Progenitor cell of endocrine pancreas (in vitro differentiated cells): ENCODE results near the gene RAB40B. TPM values are rescaled to one million over a fixed set of nuclear protein-coding genes. Genes with fewer than 3 reads are reported as not detected.

Experiments
- DNase-seq: peaks from one replicate; pipeline ENCODE4 v3.0.0; 2021; ENCODE audit warnings: low spot score; ENCODE audit not compliant: unreplicated experiment
- H3K27ac Mint-ChIP-seq: 2 replicates; pipeline ENCODE4 v1.8.0; 2021; ENCODE audit warnings: mild to moderate bottlenecking, moderate library complexity, mixed read lengths
- H3K27me3 Mint-ChIP-seq: 2 replicates; pipeline ENCODE4 v1.8.0; 2021; ENCODE audit warnings: mixed read lengths
- H3K36me3 Mint-ChIP-seq: 2 replicates; pipeline ENCODE4 v1.8.0; 2022; ENCODE audit warnings: mixed read lengths; ENCODE audit not compliant: insufficient read depth
- H3K4me1 Mint-ChIP-seq: 2 replicates; pipeline ENCODE4 v1.8.0; 2021; ENCODE audit warnings: low read depth, mixed read lengths
- H3K4me3 Mint-ChIP-seq: 2 replicates; pipeline ENCODE4 v1.8.0; 2021; ENCODE audit warnings: low read depth, mild to moderate bottlenecking, moderate library complexity, mixed read lengths
- H3K9me3 Mint-ChIP-seq: 2 replicates; pipeline ENCODE4 v1.8.0; 2021; ENCODE audit warnings: low read depth, mixed read lengths
- total RNA-seq: library from RNA; stranded (reverse); gene quantifications from 2 replicates; pipeline ENCODE4 v1.2.1, GENCODE V29; 2021
- TF ChIP-seq, protein P1 (sequence below): fragments of 200-600 bp; sonication (generic); IDR thresholded peaks from one replicate; pipeline ENCODE4 v1.5.0; 2021; ENCODE audit warnings: antibody characterized with exemption, mild to moderate bottlenecking; ENCODE audit not compliant: unreplicated experiment

RAB40B gene
- total RNA-seq, 1 donor from 2014 or later, result 13.3 TPM

DNA sequence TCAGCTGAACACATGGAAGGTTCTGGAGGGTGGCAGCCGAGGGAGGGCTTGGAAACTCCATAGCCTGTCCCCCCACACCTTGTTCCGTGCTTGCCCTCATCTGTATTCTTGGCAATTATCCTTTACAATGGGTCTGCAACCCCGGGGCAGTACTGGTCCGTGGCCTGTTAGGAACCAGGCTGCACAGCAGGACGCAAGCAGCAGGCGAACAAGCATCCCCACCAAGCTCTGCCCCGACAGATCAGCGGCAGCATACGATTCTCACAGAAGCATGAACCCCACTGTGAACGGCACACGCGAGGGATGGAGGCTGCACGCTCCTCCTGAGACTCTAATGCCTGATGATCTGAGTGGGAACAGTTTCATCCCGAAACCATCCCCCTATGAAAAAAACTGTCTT lies 56.5 kb downstream of the RAB40B start:
- H3K27ac Mint-ChIP-seq, result peak overlapping the region; percentile 67
- H3K4me3 Mint-ChIP-seq, result no peak overlapping the region
- H3K36me3 Mint-ChIP-seq, result peaks cover 37% of the 10 kb centered on the region
- H3K9me3 Mint-ChIP-seq, result peaks cover 9% of the 10 kb centered on the region
- TF ChIP-seq, protein P1, sequence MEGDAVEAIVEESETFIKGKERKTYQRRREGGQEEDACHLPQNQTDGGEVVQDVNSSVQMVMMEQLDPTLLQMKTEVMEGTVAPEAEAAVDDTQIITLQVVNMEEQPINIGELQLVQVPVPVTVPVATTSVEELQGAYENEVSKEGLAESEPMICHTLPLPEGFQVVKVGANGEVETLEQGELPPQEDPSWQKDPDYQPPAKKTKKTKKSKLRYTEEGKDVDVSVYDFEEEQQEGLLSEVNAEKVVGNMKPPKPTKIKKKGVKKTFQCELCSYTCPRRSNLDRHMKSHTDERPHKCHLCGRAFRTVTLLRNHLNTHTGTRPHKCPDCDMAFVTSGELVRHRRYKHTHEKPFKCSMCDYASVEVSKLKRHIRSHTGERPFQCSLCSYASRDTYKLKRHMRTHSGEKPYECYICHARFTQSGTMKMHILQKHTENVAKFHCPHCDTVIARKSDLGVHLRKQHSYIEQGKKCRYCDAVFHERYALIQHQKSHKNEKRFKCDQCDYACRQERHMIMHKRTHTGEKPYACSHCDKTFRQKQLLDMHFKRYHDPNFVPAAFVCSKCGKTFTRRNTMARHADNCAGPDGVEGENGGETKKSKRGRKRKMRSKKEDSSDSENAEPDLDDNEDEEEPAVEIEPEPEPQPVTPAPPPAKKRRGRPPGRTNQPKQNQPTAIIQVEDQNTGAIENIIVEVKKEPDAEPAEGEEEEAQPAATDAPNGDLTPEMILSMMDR, result no peak
- no peak for DNase-seq
- H3K27me3 Mint-ChIP-seq, result no peaks in the 10 kb centered on the region
- peaks cover 20% of the 10 kb centered on the region for H3K4me1 Mint-ChIP-seq

- TF ChIP-seq, protein P1, result no peak
- peaks cover 45% of the 10 kb centered on the region for H3K36me3 Mint-ChIP-seq
- H3K4me3 Mint-ChIP-seq, result no peak overlapping the region
- DNase-seq, result no peak
- H3K4me1 Mint-ChIP-seq, result peaks cover 17% of the 10 kb centered on the region
- no peaks in the 10 kb centered on the region for H3K27me3 Mint-ChIP-seq
- peaks cover 13% of the 10 kb centered on the region for H3K9me3 Mint-ChIP-seq
- H3K27ac Mint-ChIP-seq, result peak overlapping the region; percentile 17
Observed at GRCh38 chr17:82640036-82640435, 58.5 kb downstream of the RAB40B start.

- Mint-ChIP-seq H3K27ac (peak overlapping the region; percentile 17), H3K4me1 (peaks cover 18% of the 10 kb centered on the region), H3K4me3 (no peak overlapping the region), H3K36me3 (peaks cover 47% of the 10 kb centered on the region), H3K27me3 (no peaks in the 10 kb centered on the region), H3K9me3 (peaks cover 13% of the 10 kb centered on the region)
- TF ChIP-seq, protein P1, result no peak
- no peak for DNase-seq
Observed at GRCh38 chr17:82639628-82640027, 58.9 kb downstream of the RAB40B start.

- DNase-seq, result no peak
- Mint-ChIP-seq H3K4me3 (no peak overlapping the region), H3K9me3 (peaks cover 13% of the 10 kb centered on the region), H3K36me3 (peaks cover 51% of the 10 kb centered on the region), H3K4me1 (peaks cover 19% of the 10 kb centered on the region), H3K27ac (no peak overlapping the region), H3K27me3 (no peaks in the 10 kb centered on the region)
- TF ChIP-seq, protein P1, result no peak
Observed at GRCh38 chr17:82638183-82638773, 60.2 kb downstream of the RAB40B start.

GRCh38 chr17:82636626-82637598 lies 61.6 kb downstream of the RAB40B start:
- peak overlapping the region; percentile 63 for H3K4me3 Mint-ChIP-seq
- TF ChIP-seq, protein P1, result no peak
- H3K9me3 Mint-ChIP-seq, result peaks cover 13% of the 10 kb centered on the region
- peaks cover 19% of the 10 kb centered on the region for H3K4me1 Mint-ChIP-seq
- peak overlapping the region; percentile 100 for H3K27ac Mint-ChIP-seq
- no peaks in the 10 kb centered on the region for H3K27me3 Mint-ChIP-seq
- peaks cover 42% of the 10 kb centered on the region for H3K36me3 Mint-ChIP-seq
- DNase-seq, result peak; percentile 32
